ENCODE results near the gene TOR1A.

The TOR1A gene

GRCh38 chr9:129823935-129824601, at the start of gene TOR1A:
Gene TOR1A, minus strand, starts transcription at chr9:129824136. Its CDS starts 51 bp downstream, at chr9:129824085.
- DNase-seq (ENCODE audit: low read depth in 2 of 2, low spot score in 1 of 2), result peak; percentile 79 to 80

DNA sequence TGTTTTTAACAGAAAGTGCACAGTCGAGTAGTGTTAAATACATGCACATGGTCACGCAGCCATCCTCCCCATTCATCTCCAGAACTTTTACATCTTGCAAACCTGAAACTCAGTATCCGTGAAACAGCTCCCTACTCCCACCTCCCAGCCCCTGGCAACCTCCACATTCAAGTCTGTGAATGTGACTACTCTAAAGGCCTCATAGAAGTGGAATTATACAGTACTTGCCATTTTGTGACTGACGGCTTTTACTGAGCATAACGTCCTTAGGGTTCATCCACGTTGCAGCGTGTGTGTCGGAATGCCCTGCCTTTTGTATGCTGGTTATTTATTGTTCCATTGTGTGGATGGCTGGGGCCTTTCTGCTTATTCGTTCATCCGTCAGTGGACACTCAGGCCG, 47.1 kb upstream of the TOR1A start:
- DNase-seq (ENCODE audit: low read depth in 2 of 2, low spot score in 1 of 2), result no peak

DNA sequence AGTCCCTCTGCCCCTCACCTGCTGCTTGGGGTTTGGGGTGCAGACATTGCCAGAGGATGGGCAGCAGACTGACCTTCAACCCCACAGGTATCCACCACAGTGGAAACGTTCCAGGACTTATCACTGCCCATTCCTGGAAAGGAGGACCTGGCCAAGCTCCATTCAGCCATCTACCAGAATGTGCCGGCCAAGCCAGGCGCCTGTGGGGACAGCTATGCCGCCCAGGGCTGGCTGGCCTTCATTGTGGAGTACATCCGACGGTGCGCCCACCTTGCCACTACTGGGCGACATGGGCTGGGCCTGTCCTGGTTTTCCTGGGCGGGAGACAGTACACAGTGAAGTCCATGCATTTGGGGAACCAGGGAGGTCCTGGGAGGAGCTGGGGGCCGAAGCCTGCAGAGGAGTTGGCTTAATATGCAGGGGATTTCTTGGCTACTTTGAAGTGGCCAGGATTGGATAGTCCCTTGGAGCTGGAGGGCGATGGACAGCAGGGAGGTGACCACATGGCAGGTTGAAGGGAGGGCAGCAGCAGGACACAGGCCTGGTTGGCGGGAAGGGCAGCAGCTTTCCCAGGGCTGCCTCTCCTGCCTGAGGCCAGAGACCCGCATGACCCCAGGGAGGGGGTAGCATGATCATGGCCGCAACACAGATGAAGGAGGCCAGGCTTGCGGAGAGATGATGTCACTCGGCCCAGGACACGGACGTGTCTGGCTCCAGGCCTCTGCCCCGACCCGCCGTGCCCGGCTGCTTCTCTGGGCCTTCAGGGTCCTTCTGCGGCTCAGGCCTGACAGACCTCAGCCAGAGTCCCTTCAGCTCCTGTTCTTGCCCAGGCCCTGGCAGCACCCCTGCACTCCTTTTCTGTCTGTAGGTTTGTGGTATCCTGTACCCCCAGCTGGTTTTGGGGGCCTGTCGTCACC, 45.9 kb upstream of the TOR1A start:
- DNase-seq (ENCODE audit: low read depth in 2 of 2, low spot score in 1 of 2), result no peak

GRCh38 chr9:129868872-129869486, 45.0 kb upstream of the TOR1A start:
- DNase-seq (ENCODE audit: low read depth in 2 of 2, low spot score in 1 of 2), result peak; percentile 72 to 74

DNA sequence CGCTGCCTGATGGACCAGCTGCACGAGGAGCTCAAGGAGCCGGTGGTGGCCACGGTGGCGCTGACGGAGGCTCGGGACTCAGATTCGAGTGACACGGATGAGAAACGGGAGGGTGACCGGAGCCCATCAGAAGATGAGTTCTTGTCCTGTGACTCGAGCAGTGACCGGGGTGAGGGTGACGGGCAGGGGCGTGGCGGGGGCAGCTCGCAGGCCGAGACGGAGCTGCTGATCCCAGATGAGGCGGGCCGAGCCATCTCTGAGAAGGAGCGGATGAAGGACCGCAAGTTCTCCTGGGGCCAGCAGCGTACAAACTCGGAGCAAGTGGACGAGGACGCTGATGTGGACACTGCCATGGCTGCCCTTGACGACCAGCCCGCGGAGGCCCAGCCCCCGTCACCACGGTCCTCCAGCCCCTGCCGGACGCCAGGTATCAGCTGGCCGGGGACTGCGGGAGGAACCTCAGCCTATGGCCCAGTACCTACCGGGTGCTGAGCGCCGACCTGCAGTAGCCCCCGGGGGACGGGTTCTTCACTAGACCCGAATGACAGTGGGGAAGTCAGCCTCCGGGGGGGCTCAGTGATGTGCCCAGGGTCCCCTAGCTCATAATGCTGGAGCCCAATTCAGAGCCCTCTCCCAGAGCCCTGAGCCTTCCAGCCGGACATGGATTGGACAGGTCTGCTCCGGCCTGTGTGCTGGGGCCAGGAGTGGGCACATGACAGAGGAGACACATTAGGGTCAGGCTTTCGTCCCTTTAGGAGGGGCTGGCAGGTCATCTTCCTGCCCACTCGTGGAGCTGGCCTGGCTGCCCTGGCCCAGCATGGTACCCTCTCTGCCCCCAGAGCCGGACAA, 44.3 kb upstream of the TOR1A start:
- no peak for DNase-seq (ENCODE audit: low read depth in 2 of 2, low spot score in 1 of 2)

DNA sequence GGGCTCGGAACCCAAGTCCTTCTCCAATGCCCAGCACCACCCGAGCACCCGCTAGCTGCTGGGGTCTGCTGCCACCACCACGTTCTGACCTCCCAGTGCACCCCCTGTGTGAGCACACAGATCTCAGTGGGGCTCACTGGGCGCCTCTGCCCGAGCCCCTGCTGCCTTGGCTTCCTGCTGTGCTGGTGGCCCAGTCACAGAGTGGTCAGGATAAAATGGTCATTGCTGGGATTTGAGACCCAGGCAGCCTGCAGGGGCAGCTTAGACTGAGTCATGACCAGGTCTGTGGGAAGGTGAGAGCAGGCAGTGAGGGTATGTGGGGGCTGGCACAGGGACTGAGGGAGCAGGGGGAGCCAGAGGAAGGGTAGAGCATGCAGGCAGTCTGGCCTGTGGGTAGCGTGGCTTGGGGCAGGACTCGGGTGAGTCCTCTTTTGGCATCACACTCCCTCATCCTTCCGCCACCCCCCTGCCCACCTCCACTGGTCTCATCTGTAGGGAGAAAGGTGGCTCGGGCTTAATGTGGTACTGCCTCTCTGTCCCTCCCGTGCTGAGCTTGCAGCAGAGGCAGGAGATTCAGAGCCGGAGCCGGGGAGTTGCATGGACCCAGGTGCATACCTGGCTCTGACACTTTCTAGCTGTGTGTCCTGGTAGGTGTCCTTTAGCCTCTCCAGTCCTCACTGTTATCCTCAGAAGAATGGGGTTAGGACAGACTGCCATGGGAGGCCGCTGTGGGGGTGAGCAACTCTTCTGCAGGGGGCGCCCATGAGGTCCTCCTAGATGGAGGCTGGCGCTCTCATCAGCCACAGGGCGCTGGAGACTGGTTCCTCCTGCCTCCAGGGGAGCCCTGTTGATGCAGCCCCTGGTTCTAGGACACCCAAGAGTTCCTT, 43.4 kb upstream of the TOR1A start:
- no peak for DNase-seq (ENCODE audit: low read depth in 2 of 2, low spot score in 1 of 2)

- DNase-seq (ENCODE audit: low read depth in 2 of 2, low spot score in 1 of 2), result no peak
Observed at GRCh38 chr9:129866394-129867135, 42.6 kb upstream of the TOR1A start.

GRCh38 chr9:129865668-129866320, 41.9 kb upstream of the TOR1A start:
- DNase-seq (ENCODE audit: low read depth in 2 of 2, low spot score in 1 of 2), result no peak

DNA sequence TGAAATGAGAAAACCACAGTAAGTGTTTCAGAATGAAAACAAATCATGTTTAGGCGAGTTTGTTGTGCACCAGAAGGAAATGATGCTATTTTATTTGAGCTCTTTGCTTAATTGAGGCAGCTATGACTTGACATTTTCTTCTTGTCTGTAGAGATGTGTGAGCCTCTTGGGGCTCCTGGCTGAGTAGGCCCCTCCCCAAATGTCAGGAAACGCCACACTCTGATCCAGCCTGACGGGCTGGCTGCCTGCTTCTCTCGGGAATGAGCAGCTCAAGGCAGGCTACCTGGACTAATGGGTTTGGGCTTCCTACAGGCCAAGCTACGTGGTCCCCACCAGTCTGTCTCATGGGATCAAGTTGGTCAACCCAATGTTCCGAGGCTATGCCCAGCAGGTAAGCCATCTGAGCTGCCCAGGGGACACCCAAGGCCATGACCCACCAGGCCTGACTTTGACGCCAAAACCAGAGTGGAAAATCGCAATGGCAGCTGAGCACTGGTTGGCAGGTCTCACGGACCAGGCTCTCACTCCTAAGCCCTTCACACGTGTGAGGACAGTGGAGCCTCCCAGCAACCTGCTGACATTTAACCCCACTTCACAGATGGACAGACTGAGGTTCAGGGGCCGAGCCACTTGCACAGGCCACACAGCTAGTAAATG, 41.2 kb upstream of the TOR1A start:
- no peak for DNase-seq (ENCODE audit: low read depth in 2 of 2, low spot score in 1 of 2)

DNA sequence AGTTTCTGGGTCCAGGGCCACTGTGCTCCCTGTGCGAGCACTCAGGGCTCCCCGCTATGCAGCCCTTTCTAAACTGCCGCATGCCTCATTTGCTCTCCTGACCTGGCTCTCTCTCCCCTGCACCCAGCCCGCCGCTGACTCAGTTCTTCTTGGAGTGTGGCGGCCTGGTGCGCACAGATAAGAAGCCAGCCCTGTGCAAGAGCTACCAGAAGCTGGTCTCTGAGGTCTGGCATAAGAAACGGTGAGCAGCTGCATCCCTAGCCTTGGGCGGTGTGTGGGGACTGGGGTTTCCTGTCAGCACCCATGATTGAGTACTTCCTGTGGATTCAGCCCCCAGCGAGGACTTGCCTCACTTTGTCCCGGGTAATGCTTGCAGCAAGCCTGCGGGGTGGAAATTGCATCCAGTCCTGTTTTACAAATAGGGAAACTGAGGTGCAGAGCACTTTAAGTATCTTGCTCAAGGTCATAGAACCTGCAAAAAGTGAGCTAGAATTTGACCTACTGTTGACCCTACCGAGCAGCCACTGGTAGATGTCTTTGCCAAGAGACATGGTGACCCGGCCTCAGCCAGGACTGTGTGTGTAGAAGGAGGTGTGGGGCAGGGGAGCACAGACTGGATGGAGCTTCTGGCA, 39.2 kb upstream of the TOR1A start:
- peak; percentile 32 to 35 for DNase-seq (ENCODE audit: low read depth in 2 of 2, low spot score in 1 of 2)

DNA sequence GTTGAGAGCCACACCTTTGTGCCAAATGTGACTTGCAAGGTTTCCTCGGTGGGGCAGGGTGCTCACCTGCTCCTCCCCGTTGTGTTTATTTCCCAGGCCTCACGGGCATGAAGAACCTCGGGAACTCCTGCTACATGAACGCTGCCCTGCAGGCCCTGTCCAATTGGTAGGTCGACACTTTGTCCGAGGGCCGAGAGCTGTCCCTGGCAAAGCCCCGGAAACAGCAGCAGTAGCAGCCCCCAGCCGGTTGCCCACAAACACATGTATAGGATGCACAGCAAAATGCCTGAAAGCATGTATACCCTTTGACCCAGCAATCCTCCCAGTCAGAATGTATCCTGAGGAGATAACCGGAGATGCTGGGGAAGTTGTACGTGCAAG, 37.5 kb upstream of the TOR1A start:
- DNase-seq (ENCODE audit: low read depth in 2 of 2, low spot score in 1 of 2), result no peak

- no peak for DNase-seq (ENCODE audit: low read depth in 2 of 2, low spot score in 1 of 2)
Observed at GRCh38 chr9:129860653-129861446, 36.9 kb upstream of the TOR1A start.

GRCh38 chr9:129858167-129858962, 34.4 kb upstream of the TOR1A start:
- DNase-seq (ENCODE audit: low read depth in 2 of 2, low spot score in 1 of 2), result no peak

- DNase-seq (ENCODE audit: low read depth in 2 of 2, low spot score in 1 of 2), result no peak
Observed at GRCh38 chr9:129857207-129857606, 33.3 kb upstream of the TOR1A start.

DNA sequence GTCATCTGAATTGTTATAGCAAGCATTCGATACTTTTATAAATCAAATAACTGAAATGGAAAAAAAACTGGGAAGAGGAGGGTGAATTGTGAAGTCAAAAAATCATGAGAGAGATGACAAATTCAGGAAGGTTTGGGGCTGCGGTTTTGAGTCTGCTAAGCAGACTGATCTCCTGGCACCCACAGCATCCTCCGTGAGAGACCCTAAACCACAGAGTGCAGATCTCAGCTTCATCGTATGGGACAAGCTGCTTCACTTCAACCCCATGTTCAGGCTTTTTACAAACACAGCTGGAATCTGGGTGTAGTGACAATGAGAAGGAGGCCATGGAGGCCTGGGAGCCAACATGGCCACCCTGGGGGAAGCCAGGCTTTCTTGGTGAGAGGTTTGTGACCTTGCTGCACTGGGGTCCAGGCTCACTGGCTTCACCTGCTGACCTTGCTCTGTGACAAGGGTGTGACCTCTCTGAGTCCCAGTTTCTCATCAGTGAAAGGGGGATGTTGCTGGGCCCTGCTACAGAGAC, 30.7 kb upstream of the TOR1A start:
- DNase-seq (ENCODE audit: low read depth in 2 of 2, low spot score in 1 of 2), result no peak

- DNase-seq (ENCODE audit: low read depth in 2 of 2, low spot score in 1 of 2), result no peak
Observed at GRCh38 chr9:129853614-129854013, 29.7 kb upstream of the TOR1A start.

Measured in stimulated activated CD8-positive, alpha-beta memory T cell treated with anti-CD3 and anti-CD28 coated beads, Interleukin-4, amount 100 ng/mL, for 4 hours (primary cell).